Prostate gland (tissue), 2 donors: ENCODE data around the gene CES3. TPM values are rescaled to one million over a fixed set of nuclear protein-coding genes. Genes with fewer than 3 reads are reported as not detected.

ENCODE experiments used
- DNase-seq: peaks from one replicate; pipeline ENCODE4 v3.0.0-alpha.2; 2019; ENCODE audit warnings: low spot score
- H3K27ac ChIP-seq, 2 donors: fragments of 200-600 bp; sonication (generic); 2 replicates each; pipeline ENCODE4 v1.5.1; 2017 to 2019
- H3K27me3 ChIP-seq: fragments of 200-600 bp; sonication (generic); replicated peaks from 2 replicates; pipeline ENCODE4 v1.5.1; 2019; ENCODE audit not compliant: insufficient read depth
- H3K36me3 ChIP-seq, 2 donors: fragments of 200-600 bp; sonication (generic); 1 replicate in 1 of 2; 2 replicates in 1 of 2; pipeline versions ENCODE4 v1.5.1 to v1.8.1; 2017 to 2019
- H3K4me1 ChIP-seq: fragments of 200-600 bp; sonication (generic); replicated peaks from 2 replicates; pipeline ENCODE4 v1.5.1; 2019
- H3K4me3 ChIP-seq, 2 donors: fragments of 200-600 bp; sonication (generic); 2 replicates each; pipeline ENCODE4 v1.5.1; 2017 to 2019
- H3K9me3 ChIP-seq: fragments of 200-600 bp; sonication (generic); 2 replicates; pipeline ENCODE4 v1.5.1; 2017
- CTCF ChIP-seq, 4 experiments: fragments of 200-600 bp in 2 of 4; fragments of 450-650 bp in 2 of 4; sonication (generic) in 2 of 4; IDR thresholded peaks; 1 replicate in 3 of 4; 2 replicates in 1 of 4; pipeline ENCODE4 v1.5.1; 2016 to 2019; ENCODE audit warnings: antibody characterized with exemption in 4 of 4, mild to moderate bottlenecking in 2 of 4, moderate library complexity in 2 of 4
- POLR2A ChIP-seq: fragments of 450-650 bp; IDR thresholded peaks from one replicate; pipeline ENCODE4 v1.6.1; 2016; ENCODE audit warnings: antibody characterized with exemption, mild to moderate bottlenecking
- POLR2AphosphoS5 ChIP-seq: sonication (generic); formaldehyde crosslinking; IDR thresholded peaks from one replicate; pipeline ENCODE4 v1.6.1; 2017; ENCODE audit warnings: antibody characterized with exemption
- WGBS: methylation state at CpG from one replicate; pipeline ENCODE4 v1.1.5; 2018; 5-methylcytosine and 5-hydroxymethylcytosine counted together
- intact Hi-C: fragments of 100-400 bp; cut with DNase I; formaldehyde crosslinking; loops from one replicate; pipeline ENCODE4 v1.14.2; 2022
- total RNA-seq, 2 donors: library from RNA; depleted of rRNA; stranded (reverse); fragments of >200 nt; gene quantifications; one replicate each; pipeline ENCODE4 v1.1.0, GENCODE V29; 2016

CES3 gene
- total RNA-seq, 2 donors from 2014 or later = 0.36 to 0.80 TPM

GRCh38 chr16:66921729-66922450 lies 39.2 kb upstream of the CES3 start:
- H3K27ac ChIP-seq = no peak overlapping the region

GRCh38 chr16:66923247-66923731 lies 37.8 kb upstream of the CES3 start:
- TF ChIP-seq POLR2A (no peak), POLR2AphosphoS5 (peak; percentile 19), CTCF (IDR thresholded peaks at IDR 0.05) (no peak)
- H3K4me3 ChIP-seq = peak overlapping the region in 1 of 2 donors; percentile 3
- no peak for DNase-seq
- H3K4me1 ChIP-seq = peaks cover 5% of the 10 kb centered on the region
- no peaks in the 10 kb centered on the region for H3K27me3 ChIP-seq
- no peaks in the 10 kb centered on the region for H3K36me3 ChIP-seq
- intact Hi-C loops = loop anchor here (2.0 kb wide), 1 partner anchor 18 kb away; no protein-coding TSS in a partner anchor
- no peaks in the 10 kb centered on the region for H3K9me3 ChIP-seq
- H3K27ac ChIP-seq = peak overlapping the region; percentile 30 to 51
- 41% methylated on average over 18 of the region's 18 CpGs for WGBS

More at GRCh38 chr16:66921729-66922450, 39.2 kb upstream of the CES3 start:
- no peak for TF ChIP-seq CTCF (IDR thresholded peaks at IDR 0.05)
- TF ChIP-seq POLR2AphosphoS5 = no peak
- TF ChIP-seq POLR2A = no peak
- intact Hi-C loops = loop anchor here (2.0 kb wide), 1 partner anchor 17 kb away; no protein-coding TSS in a partner anchor
- H3K27me3 ChIP-seq = no peaks in the 10 kb centered on the region
- DNase-seq = no peak
- H3K9me3 ChIP-seq = no peaks in the 10 kb centered on the region
- no peaks in the 10 kb centered on the region for H3K36me3 ChIP-seq
- no peak overlapping the region for H3K4me3 ChIP-seq
- WGBS = 65% methylated on average over 41 of the region's 42 CpGs
- peaks cover 5% of the 10 kb centered on the region for H3K4me1 ChIP-seq

- Histone ChIP-seq H3K9me3 (no peaks in the 10 kb centered on the region), H3K4me3 (peak overlapping the region in 1 of 2 donors; percentile 3), H3K27me3 (no peaks in the 10 kb centered on the region), H3K4me1 (peaks cover 5% of the 10 kb centered on the region), H3K36me3 (no peaks in the 10 kb centered on the region), H3K27ac (peak overlapping the region in 1 of 2 donors; percentile 51)
- 71% methylated on average over 3 of the region's 3 CpGs for WGBS
- TF ChIP-seq POLR2A = no peak
- TF ChIP-seq POLR2AphosphoS5 = no peak
- TF ChIP-seq CTCF (IDR thresholded peaks at IDR 0.05) = no peak
- no peak for DNase-seq
- intact Hi-C loops = loop anchor here (2.0 kb wide), 1 partner anchor 19 kb away; no protein-coding TSS in a partner anchor
Measured at GRCh38 chr16:66923866-66924265, 37.2 kb upstream of the CES3 start.

- H3K4me1 ChIP-seq = peaks cover 5% of the 10 kb centered on the region
- TF ChIP-seq CTCF (IDR thresholded peaks at IDR 0.05) = peak in 3 of 4 experiments; percentile 12 to 51 (median 36)
- no peak for TF ChIP-seq POLR2A
Measured at GRCh38 chr16:66924527-66925321, 36.3 kb upstream of the CES3 start.

More at GRCh38 chr16:66924527-66925321, 36.3 kb upstream of the CES3 start:
- peak overlapping the region; percentile 31 to 36 for H3K4me3 ChIP-seq
- H3K27ac ChIP-seq = peak overlapping the region; percentile 56 to 68
- no peaks in the 10 kb centered on the region for H3K9me3 ChIP-seq
- H3K36me3 ChIP-seq = no peaks in the 10 kb centered on the region
- no peaks in the 10 kb centered on the region for H3K27me3 ChIP-seq
- intact Hi-C loops = loop anchor here (1.0 kb wide), 1 partner anchor 26 kb away; no protein-coding TSS in a partner anchor
- WGBS = 11% methylated on average over 43 of the region's 72 CpGs
- DNase-seq = no peak
